ENCODE measurements around the gene IL1RN.

GRCh38 chr2:113158884-113159553 is 31.6 kb downstream of the IL1RN start:
- TF ChIP-seq POLR2AphosphoS5 (IDR thresholded peaks at IDR 0.05; ENCODE audit: low read depth, low read length) = no peak
- TF ChIP-seq MYC (CRISPR knock-in tag; IDR thresholded peaks at IDR 0.05; ENCODE audit: borderline replicate concordance) = no peak
- TF ChIP-seq NFATC3 (CRISPR knock-in tag; IDR thresholded peaks at IDR 0.05) = no peak
- TF ChIP-seq TP53 (CRISPR knock-in tag; conservative IDR thresholded peaks at IDR 0.05) = no peak
- no peak for TF ChIP-seq FOXK1 (CRISPR knock-in tag; IDR thresholded peaks at IDR 0.05; ENCODE audit: borderline replicate concordance, low read depth)
- no peak for TF ChIP-seq ZNF703 (CRISPR knock-in tag; IDR thresholded peaks at IDR 0.05; ENCODE audit: borderline replicate concordance)
- TF ChIP-seq ZNF550 (CRISPR knock-in tag; IDR thresholded peaks at IDR 0.05; ENCODE audit: borderline replicate concordance) = no peak
- no peak for TF ChIP-seq ZNF841 (CRISPR knock-in tag; IDR thresholded peaks at IDR 0.05; ENCODE audit: borderline replicate concordance)
- no peak for TF ChIP-seq CENPX (CRISPR knock-in tag; IDR thresholded peaks at IDR 0.05)
- no peak for TF ChIP-seq ZNF317 (CRISPR knock-in tag; IDR thresholded peaks at IDR 0.05)
- no peak for TF ChIP-seq RFX5 (IDR thresholded peaks at IDR 0.05; ENCODE audit: low read depth, low read length)
- TF ChIP-seq ZFX (CRISPR knock-in tag; IDR thresholded peaks at IDR 0.05; ENCODE audit: low read depth) = peak; percentile 37; the same call in 1 of the 2 replicates
